DOHH2 (cell line): Measurements from ENCODE around the gene MYO18A.

ENCODE experiments used
- H3F3A ChIP-seq: fragments of 200-600 bp; sonication (generic), shearing (Covaris generic); 2 replicates; pipeline ENCODE4 v1.6.0; 2016; ENCODE audit warnings: antibody characterized with exemption, mild to moderate bottlenecking; ENCODE audit not compliant: control insufficient read depth, insufficient read depth
- H3K27ac ChIP-seq: fragments of 200-600 bp; sonication (generic); 2 replicates; pipeline ENCODE4 v1.5.1; 2014; ENCODE audit warnings: low read depth, mild to moderate bottlenecking, low read length, moderate library complexity
- H3K27me3 ChIP-seq: fragments of 200-600 bp; sonication (generic); 2 replicates; pipeline ENCODE4 v1.6.1; 2014; ENCODE audit warnings: mild to moderate bottlenecking, low read length, mixed read lengths; ENCODE audit not compliant: control insufficient read depth
- H3K36me3 ChIP-seq: fragments of 200-600 bp; sonication (generic); 2 replicates; pipeline ENCODE4 v1.6.1; 2014; ENCODE audit warnings: mild to moderate bottlenecking, low read length, moderate library complexity, mixed read lengths; ENCODE audit not compliant: control insufficient read depth
- H3K4me1 ChIP-seq: fragments of 200-600 bp; sonication (generic); 2 replicates; pipeline ENCODE4 v1.6.1; 2014; ENCODE audit warnings: mild to moderate bottlenecking, low read length, mixed read lengths; ENCODE audit not compliant: control insufficient read depth
- H3K4me2 ChIP-seq: fragments of 200-600 bp; sonication (generic); 2 replicates; pipeline ENCODE4 v1.6.0; 2014; ENCODE audit warnings: mild to moderate bottlenecking, low read length, moderate library complexity
- H3K4me3 ChIP-seq: fragments of 200-600 bp; sonication (generic); 2 replicates; pipeline ENCODE4 v1.5.1; 2014; ENCODE audit warnings: mild to moderate bottlenecking, low read length, mixed read lengths
- H3K79me2 ChIP-seq: fragments of 200-600 bp; sonication (generic); 2 replicates; pipeline ENCODE4 v1.6.1; 2014; ENCODE audit warnings: mild to moderate bottlenecking, low read length, mixed read lengths; ENCODE audit not compliant: control insufficient read depth
- H3K9me2 ChIP-seq: fragments of 200-600 bp; sonication (generic); replicated peaks from 2 replicates; pipeline ENCODE4 v1.6.1; 2014; ENCODE audit warnings: mild to moderate bottlenecking, low read length, mixed read lengths; ENCODE audit not compliant: control insufficient read depth
- H3K9me3 ChIP-seq: fragments of 200-600 bp; sonication (generic); 2 replicates; pipeline ENCODE4 v1.6.1; 2014; ENCODE audit warnings: antibody characterized with exemption, low read length, mixed read lengths; ENCODE audit not compliant: control insufficient read depth, insufficient read depth
- H4K20me1 ChIP-seq: fragments of 200-600 bp; sonication (generic); 2 replicates; pipeline ENCODE4 v1.6.0; 2014; ENCODE audit warnings: low read depth, mild to moderate bottlenecking, antibody characterized with exemption, low read length, moderate library complexity; ENCODE audit not compliant: control insufficient read depth, insufficient read depth
- EZH2phosphoT487 ChIP-seq: fragments of 200-600 bp; sonication (generic); IDR thresholded peaks from 2 replicates; pipeline ENCODE4 v1.6.1; 2017; ENCODE audit warnings: borderline replicate concordance, mild to moderate bottlenecking, antibody characterized with exemption, low read length, moderate library complexity, mixed read lengths
- TF ChIP-seq, protein P1 (sequence below): fragments of 200-600 bp; sonication (generic); IDR thresholded peaks from one replicate; pipeline ENCODE4 v1.5.1; 2014; ENCODE audit warnings: antibody characterized with exemption, mild to moderate bottlenecking, low read depth, low read length; ENCODE audit not compliant: poor library complexity, severe bottlenecking

MYO18A gene

DNA sequence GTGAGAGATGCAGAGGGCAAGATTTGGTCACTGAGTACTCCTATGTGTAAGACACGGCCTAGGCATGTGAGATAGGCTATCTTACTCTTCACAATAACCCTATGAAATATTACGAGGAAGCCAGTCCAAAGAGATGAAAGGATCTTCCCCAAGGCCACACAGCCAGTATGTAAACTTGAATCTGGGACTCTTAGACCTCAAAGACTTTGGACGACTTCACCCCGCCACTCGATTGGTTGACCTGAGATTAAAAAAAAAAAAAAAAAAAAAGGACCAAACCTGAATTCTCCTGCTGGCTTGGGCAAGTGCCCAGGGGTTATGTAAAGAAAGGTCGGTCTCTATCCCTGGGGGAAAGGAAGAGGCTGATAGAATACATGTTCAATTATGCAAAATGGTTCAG lies 104.1 kb downstream of the MYO18A start:
- Histone ChIP-seq H3K9me2 (no peaks in the 10 kb centered on the region), H3K79me2 (no peaks in the 10 kb centered on the region), H3F3A (no peaks in the 10 kb centered on the region), H3K4me2 (no peak overlapping the region), H3K4me1 (no peaks in the 10 kb centered on the region), H3K27ac (no peak overlapping the region), H3K27me3 (peaks cover 2% of the 10 kb centered on the region; the same call in 1 of the 2 replicates), H3K4me3 (no peak overlapping the region), H3K36me3 (peaks cover 9% of the 10 kb centered on the region; the same call in 1 of the 2 replicates), H4K20me1 (no peaks in the 10 kb centered on the region), H3K9me3 (no peaks in the 10 kb centered on the region)
- no peak for TF ChIP-seq EZH2phosphoT487
- TF ChIP-seq, protein P1, sequence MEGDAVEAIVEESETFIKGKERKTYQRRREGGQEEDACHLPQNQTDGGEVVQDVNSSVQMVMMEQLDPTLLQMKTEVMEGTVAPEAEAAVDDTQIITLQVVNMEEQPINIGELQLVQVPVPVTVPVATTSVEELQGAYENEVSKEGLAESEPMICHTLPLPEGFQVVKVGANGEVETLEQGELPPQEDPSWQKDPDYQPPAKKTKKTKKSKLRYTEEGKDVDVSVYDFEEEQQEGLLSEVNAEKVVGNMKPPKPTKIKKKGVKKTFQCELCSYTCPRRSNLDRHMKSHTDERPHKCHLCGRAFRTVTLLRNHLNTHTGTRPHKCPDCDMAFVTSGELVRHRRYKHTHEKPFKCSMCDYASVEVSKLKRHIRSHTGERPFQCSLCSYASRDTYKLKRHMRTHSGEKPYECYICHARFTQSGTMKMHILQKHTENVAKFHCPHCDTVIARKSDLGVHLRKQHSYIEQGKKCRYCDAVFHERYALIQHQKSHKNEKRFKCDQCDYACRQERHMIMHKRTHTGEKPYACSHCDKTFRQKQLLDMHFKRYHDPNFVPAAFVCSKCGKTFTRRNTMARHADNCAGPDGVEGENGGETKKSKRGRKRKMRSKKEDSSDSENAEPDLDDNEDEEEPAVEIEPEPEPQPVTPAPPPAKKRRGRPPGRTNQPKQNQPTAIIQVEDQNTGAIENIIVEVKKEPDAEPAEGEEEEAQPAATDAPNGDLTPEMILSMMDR: no peak

DNA sequence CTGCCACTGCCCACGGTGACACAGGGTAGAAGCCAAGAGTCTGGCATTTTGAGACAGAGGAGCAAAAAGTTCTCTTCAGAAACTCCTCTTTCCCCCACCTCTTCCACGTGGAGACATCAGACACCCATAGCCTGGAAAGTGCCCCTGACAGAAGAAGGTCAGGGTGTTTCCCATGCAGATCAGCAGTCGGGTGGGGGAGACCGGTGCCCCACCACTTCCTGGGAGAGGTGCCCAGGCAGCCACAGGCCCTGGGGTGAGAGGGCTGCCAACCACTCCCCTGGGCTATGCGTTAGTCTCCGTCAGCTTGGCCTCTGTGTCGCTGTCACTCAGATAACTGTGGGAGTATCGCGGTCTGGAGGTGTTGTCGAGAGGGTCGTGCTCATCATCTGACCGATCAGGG lies 105.7 kb downstream of the MYO18A start:
- H3K27ac ChIP-seq: no peak overlapping the region
- H3F3A ChIP-seq: no peaks in the 10 kb centered on the region
- no peaks in the 10 kb centered on the region for H3K9me3 ChIP-seq
- H3K27me3 ChIP-seq: peaks cover 2% of the 10 kb centered on the region; the same call in 1 of the 2 replicates
- no peak for TF ChIP-seq EZH2phosphoT487
- TF ChIP-seq, protein P1: no peak
- no peaks in the 10 kb centered on the region for H4K20me1 ChIP-seq
- no peaks in the 10 kb centered on the region for H3K4me1 ChIP-seq
- no peaks in the 10 kb centered on the region for H3K79me2 ChIP-seq
- H3K36me3 ChIP-seq: peaks cover 6% of the 10 kb centered on the region; the same call in 1 of the 2 replicates
- H3K9me2 ChIP-seq: no peaks in the 10 kb centered on the region
- no peak overlapping the region for H3K4me3 ChIP-seq
- no peak overlapping the region for H3K4me2 ChIP-seq

- Histone ChIP-seq H3K4me1 (no peaks in the 10 kb centered on the region), H3K9me2 (no peaks in the 10 kb centered on the region), H3K36me3 (no peaks in the 10 kb centered on the region; the same call in 1 of the 2 replicates), H3K27ac (no peak overlapping the region), H3K27me3 (peaks cover 2% of the 10 kb centered on the region; the same call in 1 of the 2 replicates), H3K4me3 (no peak overlapping the region), H3K9me3 (no peaks in the 10 kb centered on the region), H3F3A (no peaks in the 10 kb centered on the region), H3K79me2 (no peaks in the 10 kb centered on the region), H4K20me1 (no peaks in the 10 kb centered on the region), H3K4me2 (no peak overlapping the region)
- TF ChIP-seq EZH2phosphoT487: no peak
- TF ChIP-seq, protein P1: no peak
Observed at GRCh38 chr17:29073520-29073919, 106.7 kb downstream of the MYO18A start.
